HG03520 (cell line): Measurements from ENCODE around the gene FBXO28.

Experiments
- ATAC-seq: cut with Tn5 transposase; IDR thresholded peaks from one replicate; pipeline ENCODE4 v1.9.1; 2021; ENCODE audit warnings: mild to moderate bottlenecking, moderate library complexity; ENCODE audit not compliant: unreplicated experiment

FBXO28 gene

GRCh38 chr1:224095339-224095738 lies 18.6 kb upstream of the FBXO28 start:
- ATAC-seq, result no peak

- no peak for ATAC-seq
Observed at GRCh38 chr1:224095867-224096266, 18.0 kb upstream of the FBXO28 start.

- no peak for ATAC-seq
Observed at GRCh38 chr1:224096773-224097172, 17.1 kb upstream of the FBXO28 start.

- no peak for ATAC-seq
Observed at GRCh38 chr1:224098007-224098406, 15.9 kb upstream of the FBXO28 start.

GRCh38 chr1:224106568-224107281 lies 7.2 kb upstream of the FBXO28 start:
- ATAC-seq, result no peak

GRCh38 chr1:224107282-224107625 lies 6.7 kb upstream of the FBXO28 start:
- ATAC-seq, result no peak

GRCh38 chr1:224108991-224109390 lies 4.9 kb upstream of the FBXO28 start:
- ATAC-seq, result no peak

- no peak for ATAC-seq
Observed at GRCh38 chr1:224109981-224110380, 3.9 kb upstream of the FBXO28 start.

GRCh38 chr1:224113005-224113404 lies 906 bp upstream of the FBXO28 start:
- ATAC-seq, result no peak

- ATAC-seq, result peak; percentile 9
Observed at GRCh38 chr1:224113545-224113917, 380 bp upstream of the FBXO28 start.

GRCh38 chr1:224114787-224115175 lies 870 bp downstream of the FBXO28 start:
- no peak for ATAC-seq

- ATAC-seq, result no peak
Observed at GRCh38 chr1:224116131-224116530, 2.2 kb downstream of the FBXO28 start.

- ATAC-seq, result no peak
Observed at GRCh38 chr1:224118688-224119087, 4.8 kb downstream of the FBXO28 start.

GRCh38 chr1:224123136-224123535 lies 9.2 kb downstream of the FBXO28 start:
- ATAC-seq, result no peak

- ATAC-seq, result no peak
Observed at GRCh38 chr1:224124220-224124619, 10.3 kb downstream of the FBXO28 start.

- ATAC-seq, result no peak
Observed at GRCh38 chr1:224127925-224128819, 14.3 kb downstream of the FBXO28 start.

GRCh38 chr1:224131253-224131652 lies 17.3 kb downstream of the FBXO28 start:
- no peak for ATAC-seq

- ATAC-seq, result no peak
Observed at GRCh38 chr1:224132901-224133300, 19.0 kb downstream of the FBXO28 start.

- ATAC-seq, result no peak
Observed at GRCh38 chr1:224133741-224134299, 19.9 kb downstream of the FBXO28 start.

GRCh38 chr1:224137518-224137917 lies 23.6 kb downstream of the FBXO28 start:
- ATAC-seq, result no peak

GRCh38 chr1:224138198-224138597 lies 24.3 kb downstream of the FBXO28 start:
- ATAC-seq, result no peak

- ATAC-seq, result no peak
Observed at GRCh38 chr1:224141693-224142092, 27.8 kb downstream of the FBXO28 start.
